Coronary artery (tissue), 2 donors: ENCODE measurements around the gene SOX18.
A peak's percentile ranks its signal among the peaks of the same experiment; 100 is the strongest.

Experiments
- DNase-seq: peaks from one replicate; pipeline ENCODE4 v3.0.0-alpha.2; 2017; ENCODE audit warnings: low spot score
- H3K27ac ChIP-seq, 2 donors: fragments of 200-600 bp; sonication (generic); one replicate each; pipeline ENCODE4 v1.5.1; 2016 to 2019
- H3K4me3 ChIP-seq: fragments of 200-600 bp; sonication (generic); 2 replicates; pipeline ENCODE4 v1.5.1; 2016; ENCODE audit warnings: mild to moderate bottlenecking, moderate library complexity
- TF ChIP-seq, protein P1 (sequence below): fragments of 200-600 bp; sonication (generic); IDR thresholded peaks from one replicate; pipeline ENCODE4 v1.5.1; 2019; ENCODE audit warnings: antibody characterized with exemption

The SOX18 gene

DNA sequence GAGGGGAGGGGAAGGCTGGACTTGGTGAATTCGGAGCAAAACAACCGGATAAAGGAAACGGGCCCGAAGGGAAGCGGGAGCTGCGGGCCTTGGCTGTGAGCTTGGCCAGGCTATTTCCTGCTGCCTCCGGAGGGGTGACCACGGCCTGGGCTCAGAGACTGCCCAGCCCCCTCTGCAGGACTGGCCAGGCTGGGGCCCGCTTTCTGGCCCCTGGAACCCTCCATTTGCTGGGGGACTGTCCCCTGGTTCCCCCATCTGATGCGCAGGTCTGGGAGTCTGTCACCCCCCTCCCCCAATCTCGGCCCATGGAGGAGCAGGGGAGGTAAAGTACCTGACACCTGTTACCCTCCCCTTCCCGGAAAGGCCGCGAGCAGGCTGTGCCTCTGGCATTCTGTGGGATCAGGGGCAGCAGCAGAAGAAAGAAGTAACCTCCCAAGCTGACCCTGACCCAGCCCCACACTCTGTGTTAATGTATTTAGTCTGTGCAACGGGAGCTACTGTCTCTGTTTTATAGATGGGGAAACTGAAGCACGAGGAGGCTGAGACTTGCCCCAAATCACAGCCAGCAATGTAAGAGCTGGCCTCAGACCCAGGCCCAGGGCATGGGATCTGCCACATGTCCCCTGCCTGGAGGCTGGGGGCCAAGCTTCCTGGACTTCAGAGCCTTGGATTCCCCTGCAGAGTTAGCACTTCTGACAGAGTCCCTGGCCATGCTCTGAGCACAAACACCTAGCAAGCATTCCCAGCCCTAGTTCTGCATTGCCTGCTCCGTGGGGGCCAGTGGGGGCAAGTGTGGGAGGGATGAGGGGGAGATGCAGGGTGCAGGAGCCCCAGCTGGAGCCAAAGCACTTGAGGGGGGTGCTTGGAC is 9.9 kb downstream of the SOX18 start:
- Histone ChIP-seq H3K4me3 (peak overlapping the region; percentile 75), H3K27ac (peak overlapping the region in 1 of 2 donors; percentile 56)
- TF ChIP-seq, protein P1, sequence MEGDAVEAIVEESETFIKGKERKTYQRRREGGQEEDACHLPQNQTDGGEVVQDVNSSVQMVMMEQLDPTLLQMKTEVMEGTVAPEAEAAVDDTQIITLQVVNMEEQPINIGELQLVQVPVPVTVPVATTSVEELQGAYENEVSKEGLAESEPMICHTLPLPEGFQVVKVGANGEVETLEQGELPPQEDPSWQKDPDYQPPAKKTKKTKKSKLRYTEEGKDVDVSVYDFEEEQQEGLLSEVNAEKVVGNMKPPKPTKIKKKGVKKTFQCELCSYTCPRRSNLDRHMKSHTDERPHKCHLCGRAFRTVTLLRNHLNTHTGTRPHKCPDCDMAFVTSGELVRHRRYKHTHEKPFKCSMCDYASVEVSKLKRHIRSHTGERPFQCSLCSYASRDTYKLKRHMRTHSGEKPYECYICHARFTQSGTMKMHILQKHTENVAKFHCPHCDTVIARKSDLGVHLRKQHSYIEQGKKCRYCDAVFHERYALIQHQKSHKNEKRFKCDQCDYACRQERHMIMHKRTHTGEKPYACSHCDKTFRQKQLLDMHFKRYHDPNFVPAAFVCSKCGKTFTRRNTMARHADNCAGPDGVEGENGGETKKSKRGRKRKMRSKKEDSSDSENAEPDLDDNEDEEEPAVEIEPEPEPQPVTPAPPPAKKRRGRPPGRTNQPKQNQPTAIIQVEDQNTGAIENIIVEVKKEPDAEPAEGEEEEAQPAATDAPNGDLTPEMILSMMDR: no peak
- no peak for DNase-seq

DNA sequence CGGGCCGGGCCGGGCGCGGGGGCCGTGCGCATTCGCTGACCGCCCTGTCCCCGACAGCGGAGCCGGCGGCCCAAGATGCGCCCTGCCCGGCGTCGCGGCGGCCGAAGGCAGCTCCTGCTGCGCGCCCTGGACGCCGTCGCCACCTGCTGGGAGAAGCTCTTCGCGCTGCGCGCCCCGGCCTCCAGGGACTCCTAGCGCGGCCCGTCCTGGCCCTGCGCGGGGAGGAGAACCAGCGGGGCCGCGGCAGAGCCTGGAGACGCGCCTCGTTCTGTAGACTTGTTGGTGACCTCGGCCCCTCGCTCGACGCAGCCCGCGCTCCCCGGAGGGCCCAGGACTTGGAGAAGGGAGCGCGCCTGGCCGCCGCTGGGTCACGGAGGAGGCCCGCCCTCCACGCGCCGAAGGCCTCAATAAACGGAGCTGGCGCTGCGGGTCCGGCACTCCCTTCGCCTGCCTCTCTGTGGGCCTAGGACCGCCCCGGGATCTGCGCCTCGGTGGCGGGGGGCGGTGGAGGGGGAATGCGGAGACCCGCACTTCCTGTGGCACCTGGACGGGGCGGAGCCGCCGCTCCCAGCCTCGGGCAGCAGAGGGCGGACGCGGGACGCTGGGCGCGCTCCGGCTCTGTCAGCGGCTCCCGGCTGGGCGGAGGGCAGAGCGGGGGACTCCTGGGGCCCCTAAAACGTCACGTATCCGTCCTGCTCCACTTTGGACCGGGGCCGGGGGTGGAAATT is 10.7 kb downstream of the SOX18 start:
- Histone ChIP-seq H3K27ac (peak overlapping the region in 1 of 2 donors; percentile 63), H3K4me3 (peak overlapping the region; percentile 75)
- DNase-seq: no peak
- TF ChIP-seq, protein P1: peak; percentile 56

DNA sequence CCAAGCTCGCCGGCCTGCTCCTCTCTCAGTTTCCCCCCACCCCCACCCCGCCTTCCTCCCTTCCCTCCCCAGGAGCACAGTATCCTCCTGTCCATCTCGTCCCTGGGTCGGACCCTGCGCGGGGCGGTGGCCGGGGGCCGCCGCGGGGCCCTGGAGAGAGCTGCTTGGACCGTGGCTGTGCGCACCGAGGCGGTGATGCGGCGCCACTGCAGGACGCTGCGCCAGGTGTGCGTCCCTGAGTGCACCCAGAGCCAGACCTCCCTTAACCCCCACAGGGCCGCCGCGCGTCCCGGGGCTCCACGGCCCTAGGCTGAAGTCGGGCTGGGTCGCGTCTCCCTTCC is 11.2 kb downstream of the SOX18 start:
- TF ChIP-seq, protein P1: no peak
- Histone ChIP-seq H3K4me3 (peak overlapping the region; percentile 75), H3K27ac (peak overlapping the region in 1 of 2 donors; percentile 63)
- no peak for DNase-seq

DNA sequence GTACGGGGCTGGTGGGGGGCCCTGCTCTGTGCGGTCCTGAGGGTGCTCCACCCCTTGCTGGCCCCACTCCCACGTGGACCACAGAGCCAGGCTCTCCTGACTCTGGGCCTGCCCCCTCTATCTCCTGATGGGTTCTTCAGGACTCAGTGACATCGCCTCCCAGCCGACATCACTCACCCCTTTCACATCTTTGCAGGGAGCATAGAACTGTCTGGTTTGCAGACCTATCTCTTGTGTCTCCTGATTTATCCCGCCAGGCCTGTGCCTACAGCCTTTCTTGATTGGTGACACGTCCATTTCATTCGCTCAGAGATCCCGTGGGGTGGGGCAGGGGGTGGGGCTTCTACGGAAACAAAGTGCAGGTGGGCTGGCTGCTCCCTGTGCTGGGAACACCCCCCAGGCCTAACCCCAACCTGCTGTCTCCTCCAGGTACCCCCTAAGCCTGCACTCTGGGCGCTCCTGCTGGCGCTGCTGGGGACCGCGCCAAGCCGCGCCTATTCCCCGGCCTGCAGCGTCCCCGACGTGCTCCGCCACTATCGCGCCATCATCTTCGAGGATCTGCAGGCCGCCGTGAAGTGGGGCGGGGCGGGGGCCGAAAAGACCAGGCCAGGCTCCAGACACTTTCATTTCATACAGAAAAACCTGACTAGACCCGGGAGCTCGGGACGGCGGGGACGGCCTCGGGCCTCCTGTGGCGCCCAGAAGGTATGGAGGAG is 11.8 kb downstream of the SOX18 start:
- Histone ChIP-seq H3K4me3 (peak overlapping the region; percentile 75), H3K27ac (peak overlapping the region in 1 of 2 donors; percentile 63)
- TF ChIP-seq, protein P1: no peak
- DNase-seq: no peak

DNA sequence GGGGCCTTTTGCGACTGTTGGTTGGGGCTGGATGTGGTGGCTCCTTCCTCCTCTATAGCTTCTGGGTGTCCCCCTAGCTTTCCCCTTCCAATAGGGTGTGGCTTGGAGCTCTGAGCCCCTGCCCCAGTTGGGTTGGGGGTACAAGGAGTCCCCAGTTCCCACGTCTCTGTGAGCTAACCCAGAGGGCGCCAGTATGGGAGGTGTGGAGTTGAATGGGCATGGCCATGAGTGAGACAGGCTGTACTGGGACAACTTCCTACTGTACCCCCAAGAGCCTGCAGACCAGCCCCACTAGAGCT is 12.3 kb downstream of the SOX18 start:
- Histone ChIP-seq H3K27ac (no peak overlapping the region), H3K4me3 (no peak overlapping the region)
- TF ChIP-seq, protein P1: no peak
- no peak for DNase-seq

DNA sequence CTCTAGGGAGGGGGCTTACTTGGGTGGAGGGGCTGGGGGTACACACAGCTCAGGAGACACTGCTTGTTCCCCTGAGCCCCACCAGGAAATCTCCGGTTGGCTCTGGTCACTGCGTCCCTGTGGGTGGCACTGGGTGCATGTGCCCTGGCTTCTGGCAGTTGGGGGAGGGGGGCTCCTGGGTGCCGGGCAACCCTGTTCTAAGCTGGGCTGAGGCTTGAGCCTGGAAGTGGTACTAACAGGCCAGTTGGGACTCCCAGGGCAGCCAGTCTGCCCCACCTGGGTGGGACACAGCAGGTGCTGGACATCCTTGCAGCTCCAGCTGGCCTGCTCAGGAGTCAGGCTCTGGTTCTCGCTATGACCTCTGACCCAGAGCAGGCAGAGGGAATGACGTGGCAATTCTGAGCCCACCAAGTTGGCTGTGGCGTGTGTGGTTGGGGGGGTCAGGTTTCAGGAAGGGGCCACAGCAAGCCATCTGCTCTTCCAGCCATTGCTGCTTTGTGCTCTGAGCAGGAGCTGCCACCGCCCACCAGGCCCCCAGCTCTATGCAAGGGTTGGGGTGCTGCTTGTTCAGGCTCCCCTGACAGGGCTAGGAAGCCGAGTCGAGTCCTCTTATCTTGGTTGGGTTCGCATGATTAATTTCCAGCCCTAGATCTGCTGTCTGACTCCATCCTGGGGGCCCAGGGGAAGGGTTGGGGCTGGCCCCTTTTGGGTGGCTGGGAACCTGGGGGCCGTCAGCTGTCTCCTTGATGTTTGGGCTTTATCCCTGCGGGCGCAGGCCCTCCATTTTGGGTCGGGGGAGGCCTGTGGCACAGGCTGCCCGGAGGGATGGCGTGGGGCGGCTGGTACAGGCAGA is 12.9 kb downstream of the SOX18 start:
- TF ChIP-seq, protein P1: no peak
- H3K4me3 ChIP-seq: no peak overlapping the region
- no peak overlapping the region for H3K27ac ChIP-seq
- no peak for DNase-seq
